T-helper 17 cell (primary cell): ENCODE data around the gene FGF9. TPM values are rescaled to one million over a fixed set of nuclear protein-coding genes. Genes with fewer than 3 reads are reported as not detected.

ENCODE experiments used
- ATAC-seq: fragments of 150-1000 bp; cut with Tn5 transposase; 2 replicates; pipeline ENCODE4 v1.10.0; 2021; ENCODE audit warnings: mild to moderate bottlenecking, moderate library complexity
- DNase-seq, 3 donors: peaks; one replicate each; pipeline versions ENCODE4 v3.0.0 to v3.0.0-alpha.2; 2020 to 2021
- H3K9me3 ChIP-seq: one replicate; pipeline ENCODE4 v1.7.0; 2013; ENCODE audit warnings: low read length, mild to moderate bottlenecking; ENCODE audit not compliant: control insufficient read depth, poor library complexity, severe bottlenecking
- H3K27ac Mint-ChIP-seq: one replicate; pipeline ENCODE4 v1.8.0; 2022; ENCODE audit warnings: mild to moderate bottlenecking, moderate library complexity, mixed read lengths
- H3K27me3 Mint-ChIP-seq: one replicate; pipeline ENCODE4 v1.8.0; 2022; ENCODE audit warnings: mixed read lengths
- H3K36me3 Mint-ChIP-seq: one replicate; pipeline ENCODE4 v1.8.0; 2022; ENCODE audit warnings: low read depth, mixed read lengths
- H3K4me1 Mint-ChIP-seq: one replicate; pipeline ENCODE4 v1.8.0; 2022; ENCODE audit warnings: mild to moderate bottlenecking, mixed read lengths
- H3K4me3 Mint-ChIP-seq: one replicate; pipeline ENCODE4 v1.8.0; 2022; ENCODE audit warnings: mild to moderate bottlenecking, moderate library complexity, mixed read lengths
- total RNA-seq, 4 donors: library from RNA in 2 of 4; stranded (reverse) in 2 of 4; gene quantifications; one replicate each; pipeline ENCODE4 v1.2.3 and lab custom pipeline; 2022 to 2026

Gene FGF9
- total RNA-seq, 2 donors from 2014 or later: 1.1 to 2.1 TPM

DNA sequence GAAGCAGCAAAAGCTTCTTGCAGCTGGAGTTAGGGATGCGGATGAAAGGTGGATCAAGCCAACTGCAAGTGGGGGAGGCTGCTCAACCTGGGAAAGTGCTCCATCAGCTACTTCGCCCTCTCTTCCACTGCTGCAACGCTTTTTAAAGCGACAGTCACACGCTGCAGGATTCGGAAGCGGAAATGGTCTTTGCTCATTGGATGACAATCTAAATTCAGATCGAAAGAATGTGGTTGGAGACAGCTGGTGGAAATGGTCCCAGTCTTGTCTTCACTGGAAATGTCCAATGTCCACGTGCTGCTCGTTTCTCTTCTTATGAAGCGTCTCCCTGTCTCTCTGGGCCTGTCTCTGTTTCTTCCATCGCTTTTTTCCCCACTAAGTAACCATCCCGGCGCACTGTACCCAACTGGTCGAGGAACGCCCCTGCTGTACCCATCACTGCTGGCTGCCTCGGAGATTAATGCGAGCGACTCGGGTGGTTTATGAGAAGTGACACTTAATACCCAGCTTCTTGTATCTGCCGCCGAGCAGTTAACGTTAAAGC, 2.1 kb upstream of the FGF9 start:
- H3K36me3 Mint-ChIP-seq: peaks cover 2% of the 10 kb centered on the region
- no peak for DNase-seq
- peaks cover 10% of the 10 kb centered on the region for H3K27me3 Mint-ChIP-seq
- H3K4me3 Mint-ChIP-seq: peak overlapping the region; percentile 96
- H3K9me3 ChIP-seq: no peaks in the 10 kb centered on the region
- peak overlapping the region; percentile 86 for H3K27ac Mint-ChIP-seq
- ATAC-seq: no peak
- peaks cover 32% of the 10 kb centered on the region for H3K4me1 Mint-ChIP-seq

DNA sequence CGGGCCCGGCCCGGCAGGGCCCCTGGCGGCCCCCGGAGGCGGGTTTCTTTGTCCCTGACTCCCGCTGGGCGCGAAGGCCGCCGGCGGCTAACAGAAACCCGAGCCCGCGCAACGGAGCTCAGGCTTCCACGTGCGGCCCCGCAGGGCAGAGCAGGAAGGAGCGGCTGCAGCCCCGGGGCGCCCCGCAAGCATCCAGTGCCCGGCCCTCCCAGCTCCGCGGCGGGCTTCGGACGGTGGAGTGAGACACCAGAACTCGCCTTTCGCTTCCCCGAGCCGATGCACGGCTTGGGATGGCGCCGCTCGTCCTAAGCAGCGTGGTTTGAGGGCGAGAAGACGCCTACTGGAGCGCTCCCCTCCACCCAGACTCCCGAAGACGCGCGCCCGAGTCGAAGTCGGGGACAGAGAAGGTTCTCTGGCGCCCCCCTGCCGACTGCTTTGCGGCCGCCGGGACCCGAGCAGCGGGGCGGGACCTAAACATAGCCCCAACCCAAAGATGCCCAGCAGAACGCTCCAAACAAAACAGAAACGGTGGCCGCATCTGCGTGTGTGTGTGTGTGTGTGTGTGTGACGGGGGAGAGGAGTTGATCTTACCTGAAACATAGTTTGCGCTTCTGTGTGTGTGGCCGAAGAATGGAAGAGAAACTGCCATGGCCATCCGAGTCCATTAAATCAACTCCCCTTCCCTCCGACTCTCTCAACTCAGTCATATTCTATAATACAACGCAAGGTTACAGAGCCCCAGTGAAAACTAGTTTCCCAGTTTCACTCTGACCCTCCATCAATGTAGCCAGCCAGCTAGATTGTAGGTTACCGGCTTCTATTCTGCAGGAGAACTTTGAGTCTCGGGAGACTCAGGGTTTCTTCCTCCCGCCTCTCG, 629 bp upstream of the FGF9 start:
- DNase-seq (peak; percentile 30 to 42 (median 37)), ATAC-seq (peak; percentile 29)
- Mint-ChIP-seq H3K27me3 (peaks cover 10% of the 10 kb centered on the region), H3K4me1 (peaks cover 35% of the 10 kb centered on the region), H3K27ac (peak overlapping the region; percentile 86), H3K36me3 (peaks cover 2% of the 10 kb centered on the region), H3K4me3 (peak overlapping the region; percentile 96)
- no peaks in the 10 kb centered on the region for H3K9me3 ChIP-seq

- Mint-ChIP-seq H3K27me3 (peaks cover 20% of the 10 kb centered on the region), H3K27ac (peak overlapping the region; percentile 86), H3K4me3 (peak overlapping the region; percentile 96), H3K36me3 (peaks cover 2% of the 10 kb centered on the region), H3K4me1 (peaks cover 35% of the 10 kb centered on the region)
- ATAC-seq (peak; percentile 2), DNase-seq (no peak)
- H3K9me3 ChIP-seq: no peaks in the 10 kb centered on the region
Measured at GRCh38 chr13:21671620-21672286, 880 bp downstream of the FGF9 start.

- H3K4me1 Mint-ChIP-seq: peaks cover 35% of the 10 kb centered on the region
- no peaks in the 10 kb centered on the region for H3K36me3 Mint-ChIP-seq
- H3K27ac Mint-ChIP-seq: no peak overlapping the region
- H3K27me3 Mint-ChIP-seq: peaks cover 18% of the 10 kb centered on the region
- no peak for ATAC-seq
- H3K4me3 Mint-ChIP-seq: peak overlapping the region; percentile 96
- no peaks in the 10 kb centered on the region for H3K9me3 ChIP-seq
- DNase-seq: no peak
Measured at GRCh38 chr13:21672287-21672680, 1.4 kb downstream of the FGF9 start.

GRCh38 chr13:21672796-21673538, 2.1 kb downstream of the FGF9 start:
- H3K27me3 Mint-ChIP-seq: peaks cover 18% of the 10 kb centered on the region

GRCh38 chr13:21673539-21673788, 2.6 kb downstream of the FGF9 start:
- Mint-ChIP-seq H3K4me1 (peaks cover 35% of the 10 kb centered on the region), H3K36me3 (no peaks in the 10 kb centered on the region), H3K27me3 (peaks cover 18% of the 10 kb centered on the region), H3K4me3 (peak overlapping the region; percentile 96), H3K27ac (no peak overlapping the region)
- no peak for DNase-seq
- no peaks in the 10 kb centered on the region for H3K9me3 ChIP-seq
- ATAC-seq: peak; percentile 25

More at GRCh38 chr13:21672796-21673538, 2.1 kb downstream of the FGF9 start:
- peaks cover 35% of the 10 kb centered on the region for H3K4me1 Mint-ChIP-seq
- no peaks in the 10 kb centered on the region for H3K9me3 ChIP-seq
- H3K27ac Mint-ChIP-seq: no peak overlapping the region
- no peaks in the 10 kb centered on the region for H3K36me3 Mint-ChIP-seq
- DNase-seq (no peak), ATAC-seq (no peak)
- peak overlapping the region; percentile 96 for H3K4me3 Mint-ChIP-seq

DNA sequence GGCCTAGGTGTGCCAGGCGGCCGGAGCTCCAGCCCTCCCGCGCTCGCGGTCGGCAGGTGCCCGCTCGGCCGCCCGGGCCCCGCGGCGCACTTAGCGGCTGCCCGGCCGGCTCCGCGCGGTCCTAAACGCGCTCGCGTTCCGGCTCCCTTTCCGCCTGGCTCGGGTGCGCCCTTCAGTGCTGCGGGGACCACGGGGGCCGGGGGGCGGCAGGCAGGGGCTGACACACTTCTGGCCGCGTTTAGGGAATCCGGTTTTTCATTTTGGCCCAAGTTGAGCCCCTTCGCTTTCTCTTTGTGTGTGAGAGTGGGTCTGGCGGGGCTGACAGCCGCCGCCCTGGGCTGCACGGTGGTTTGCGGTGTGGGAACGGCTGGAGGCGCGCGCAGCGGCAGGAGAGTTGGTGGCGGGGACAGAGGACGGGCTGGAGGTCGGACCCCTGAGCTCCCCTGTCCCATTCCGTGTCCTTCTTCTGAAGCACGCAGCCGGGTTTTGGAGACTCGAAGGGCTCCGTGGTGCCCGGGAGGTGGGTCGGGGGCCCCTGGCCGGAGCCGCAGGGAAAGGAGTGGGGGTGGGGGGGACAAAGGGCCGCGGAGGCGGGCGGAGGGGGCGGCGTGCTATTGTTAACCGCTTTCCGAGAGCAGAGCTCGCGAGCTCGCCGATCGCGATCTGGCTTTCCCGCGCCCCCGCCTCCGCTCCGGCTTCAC, 3.1 kb downstream of the FGF9 start:
- DNase-seq (peak in 2 of 3 donors; percentile 18 to 29), ATAC-seq (peak; percentile 24)
- Mint-ChIP-seq H3K36me3 (no peaks in the 10 kb centered on the region), H3K27me3 (peaks cover 18% of the 10 kb centered on the region), H3K4me1 (peaks cover 30% of the 10 kb centered on the region), H3K4me3 (peak overlapping the region; percentile 96), H3K27ac (no peak overlapping the region)
- H3K9me3 ChIP-seq: no peaks in the 10 kb centered on the region

GRCh38 chr13:21674490-21675009, 3.7 kb downstream of the FGF9 start:
- DNase-seq (no peak), ATAC-seq (no peak)
- no peaks in the 10 kb centered on the region for H3K36me3 Mint-ChIP-seq
- peaks cover 18% of the 10 kb centered on the region for H3K27me3 Mint-ChIP-seq
- no peaks in the 10 kb centered on the region for H3K9me3 ChIP-seq
- H3K27ac Mint-ChIP-seq: no peak overlapping the region
- peak overlapping the region; percentile 96 for H3K4me3 Mint-ChIP-seq
- H3K4me1 Mint-ChIP-seq: peaks cover 26% of the 10 kb centered on the region

DNA sequence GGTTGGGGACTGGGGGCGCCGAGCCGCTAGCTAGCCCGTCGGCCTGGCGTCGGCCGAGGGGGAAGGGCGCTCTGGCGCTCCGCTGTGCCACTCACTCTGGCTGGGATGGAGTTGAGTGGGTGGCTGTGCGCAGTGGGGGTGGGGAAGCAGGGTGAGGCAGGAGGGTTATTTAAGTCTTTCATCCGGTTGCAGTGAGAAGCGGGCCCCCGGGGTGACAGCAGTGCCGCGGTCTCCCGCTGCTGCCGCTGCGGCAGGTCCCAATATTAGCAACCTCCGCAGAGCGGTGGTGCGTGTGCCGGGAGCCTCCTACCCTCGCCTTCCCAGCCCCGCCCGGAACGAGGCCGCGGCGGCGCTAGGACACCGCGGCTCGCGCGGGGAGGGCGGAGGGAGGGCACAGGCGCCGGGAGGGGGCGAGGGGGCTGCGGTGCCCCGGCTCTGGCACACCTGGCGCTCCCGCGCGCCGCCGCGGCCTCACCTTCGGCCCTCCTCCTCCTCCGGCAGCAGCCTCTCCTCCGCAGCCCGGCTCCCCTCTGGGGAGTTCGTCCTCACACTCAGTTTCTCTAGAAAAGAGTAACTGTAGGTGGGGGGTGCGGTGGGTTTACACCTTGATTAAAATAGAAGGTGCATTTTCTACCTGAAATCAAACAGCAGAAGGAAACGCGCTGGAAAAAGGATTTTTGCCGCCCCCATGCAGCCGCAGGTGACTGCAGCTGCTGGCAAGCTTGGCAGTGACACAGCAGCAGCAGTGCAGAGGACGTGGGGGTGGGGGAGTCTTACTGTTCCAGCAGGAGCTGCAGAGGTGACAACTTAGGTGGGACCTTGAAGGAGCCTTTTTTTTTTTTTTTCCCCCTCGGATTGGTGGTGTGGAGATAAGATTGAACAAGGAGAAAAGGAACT, 4.5 kb downstream of the FGF9 start:
- DNase-seq (peak in 1 of 3 donors; percentile 15), ATAC-seq (no peak)
- no peak overlapping the region for H3K27ac Mint-ChIP-seq
- peak overlapping the region; percentile 96 for H3K4me3 Mint-ChIP-seq
- peaks cover 18% of the 10 kb centered on the region for H3K27me3 Mint-ChIP-seq
- no peaks in the 10 kb centered on the region for H3K36me3 Mint-ChIP-seq
- peaks cover 25% of the 10 kb centered on the region for H3K4me1 Mint-ChIP-seq
- H3K9me3 ChIP-seq: no peaks in the 10 kb centered on the region

DNA sequence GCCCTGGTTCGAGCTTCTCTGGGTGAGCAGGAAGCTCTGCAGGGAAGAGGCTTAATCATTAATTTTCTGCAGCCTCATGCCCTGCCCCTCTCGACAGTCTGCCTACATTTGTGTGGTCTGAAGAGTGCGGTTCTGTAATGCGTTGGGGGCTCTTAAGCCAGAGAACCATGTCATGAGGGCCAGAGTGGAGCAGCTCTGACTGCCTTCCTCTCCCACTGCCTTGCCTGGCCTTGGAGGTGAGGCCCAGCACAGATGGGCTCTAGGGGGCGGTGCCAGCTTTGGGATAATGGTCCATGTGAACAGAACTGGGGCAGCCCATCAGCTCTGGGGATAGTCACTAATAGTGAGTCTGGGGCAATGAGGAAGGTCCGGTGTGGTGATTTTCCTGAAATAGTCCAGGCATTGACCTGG, 5.7 kb downstream of the FGF9 start:
- H3K4me1 Mint-ChIP-seq: peaks cover 16% of the 10 kb centered on the region
- no peaks in the 10 kb centered on the region for H3K9me3 ChIP-seq
- H3K4me3 Mint-ChIP-seq: peak overlapping the region; percentile 96
- ATAC-seq (no peak), DNase-seq (no peak)
- H3K27ac Mint-ChIP-seq: no peak overlapping the region
- H3K27me3 Mint-ChIP-seq: peaks cover 18% of the 10 kb centered on the region
- no peaks in the 10 kb centered on the region for H3K36me3 Mint-ChIP-seq

- ATAC-seq (no peak), DNase-seq (no peak)
- no peak overlapping the region for H3K4me3 Mint-ChIP-seq
- H3K27me3 Mint-ChIP-seq: peaks cover 18% of the 10 kb centered on the region
- peaks cover 13% of the 10 kb centered on the region for H3K4me1 Mint-ChIP-seq
- H3K36me3 Mint-ChIP-seq: no peaks in the 10 kb centered on the region
- H3K27ac Mint-ChIP-seq: no peak overlapping the region
- no peaks in the 10 kb centered on the region for H3K9me3 ChIP-seq
Measured at GRCh38 chr13:21677075-21677623, 6.3 kb downstream of the FGF9 start.
